GM12865 (cell line): ENCODE measurements around the gene TAF15.

Experiments used
- DNase-seq: peaks from one replicate; pipeline ENCODE4 v3.0.0; 2010; ENCODE audit warnings: low read depth
- H3K4me3 ChIP-seq: 2 replicates; pipeline ENCODE4 v1.5.1; 2011; ENCODE audit warnings: mild to moderate bottlenecking, low read depth, low read length, control low read depth
- CTCF ChIP-seq: IDR thresholded peaks from 2 replicates; pipeline ENCODE4 v1.5.1; 2011; ENCODE audit warnings: low read length, control low read depth, low read depth, inconsistent platforms; ENCODE audit not compliant: insufficient read depth; ENCODE audit errors: missing control alignments

TAF15 gene

GRCh38 chr17:35773679-35774425 is 35.4 kb upstream of the TAF15 start:
- no peak for TF ChIP-seq CTCF

GRCh38 chr17:35774499-35774898 is 34.8 kb upstream of the TAF15 start:
- no peak overlapping the region for H3K4me3 ChIP-seq
- no peak for DNase-seq
- TF ChIP-seq CTCF = no peak

More at GRCh38 chr17:35773679-35774425, 35.4 kb upstream of the TAF15 start:
- no peak overlapping the region for H3K4me3 ChIP-seq
- no peak for DNase-seq

- TF ChIP-seq CTCF = no peak
- no peak for DNase-seq
- no peak overlapping the region for H3K4me3 ChIP-seq
These were observed 34.2 kb upstream of the TAF15 start for GRCh38 chr17:35775039-35775438.

GRCh38 chr17:35775583-35775982 is 33.7 kb upstream of the TAF15 start:
- no peak for DNase-seq
- H3K4me3 ChIP-seq = no peak overlapping the region
- no peak for TF ChIP-seq CTCF

GRCh38 chr17:35778641-35779196 is 30.6 kb upstream of the TAF15 start:
- TF ChIP-seq CTCF = no peak
- H3K4me3 ChIP-seq = no peak overlapping the region
- no peak for DNase-seq

GRCh38 chr17:35780950-35781349 is 28.3 kb upstream of the TAF15 start:
- H3K4me3 ChIP-seq = no peak overlapping the region
- no peak for DNase-seq
- TF ChIP-seq CTCF = no peak
